HEK293 (cell line): ENCODE measurements around the gene GALNS.

ENCODE experiments used
- CTCF ChIA-PET: fragments of 350-600 bp; formaldehyde crosslinking; extraction: SDS; loops from one replicate; lab custom pipeline; 2021; ENCODE audit warnings: antibody characterized with exemption; lab: Yijun Ruan, JAX
- POLR2A ChIA-PET: fragments of 300-600 bp; formaldehyde crosslinking; extraction: SDS; loops from one replicate; lab custom pipeline; 2020; ENCODE audit warnings: antibody characterized with exemption, inconsistent platforms; lab: Yijun Ruan, JAX
- H3K27ac ChIP-seq: fragments of 200-500 bp; sonication (Bioruptor generic); 2 replicates; pipeline ENCODE4 v1.5.1; 2014; ENCODE audit warnings: low read depth, low read length, control low read depth, inconsistent platforms; ENCODE audit errors: extremely low read depth
- H3K36me3 ChIP-seq, 2 experiments: fragments of 200-500 bp in 1 of 2; sonication (Bioruptor generic) in 1 of 2; 1 replicate in 1 of 2; 2 replicates in 1 of 2; pipeline ENCODE4 v1.5.1; 2014 to 2017; ENCODE audit warnings: inconsistent platforms in 2 of 2, low read length in 2 of 2; ENCODE audit not compliant: control insufficient read depth in 2 of 2, insufficient read depth in 1 of 2
- H3K4me1 ChIP-seq: fragments of 200-500 bp; sonication (Bioruptor generic); 2 replicates; pipeline ENCODE4 v1.5.1; 2014; ENCODE audit warnings: mild to moderate bottlenecking, low read length, inconsistent platforms; ENCODE audit not compliant: control insufficient read depth, insufficient read depth
- H3K4me3 ChIP-seq: 2 replicates; pipeline ENCODE4 v1.5.1; 2011; ENCODE audit warnings: low read depth, mild to moderate bottlenecking, control low read depth, low read length, moderate library complexity
- H3K9me3 ChIP-seq: fragments of 200-500 bp; sonication (Bioruptor generic); 2 replicates; pipeline ENCODE4 v1.5.1; 2014; ENCODE audit warnings: low read depth, low read length, inconsistent platforms; ENCODE audit not compliant: control insufficient read depth, insufficient read depth
- EGR2 ChIP-seq: fragments of 450-650 bp; formaldehyde crosslinking; IDR thresholded peaks from 2 replicates; pipeline ENCODE4 v1.5.1; 2016; ENCODE audit warnings: low read depth, missing biosample characterization, missing genetic modification characterization
- FEZF1 ChIP-seq: fragments of 450-650 bp; formaldehyde crosslinking; IDR thresholded peaks from 2 replicates; pipeline ENCODE4 v1.5.1; 2016; ENCODE audit warnings: missing biosample characterization, missing genetic modification characterization
- GLIS2 ChIP-seq: fragments of 450-650 bp; formaldehyde crosslinking; IDR thresholded peaks from 2 replicates; pipeline ENCODE4 v1.5.1; 2016; ENCODE audit warnings: missing biosample characterization, missing genetic modification characterization
- PRDM1 ChIP-seq: fragments of 450-650 bp; formaldehyde crosslinking; IDR thresholded peaks from 2 replicates; pipeline ENCODE4; 2016; ENCODE audit warnings: missing biosample characterization, missing genetic modification characterization
- WT1 ChIP-seq: fragments of 450-650 bp; formaldehyde crosslinking; IDR thresholded peaks from 2 replicates; pipeline ENCODE4 v1.5.1; 2016; ENCODE audit warnings: missing biosample characterization, missing genetic modification characterization
- ZNF10 ChIP-seq: fragments of 450-650 bp; formaldehyde crosslinking; IDR thresholded peaks from 2 replicates; pipeline ENCODE4 v1.5.1; 2017; ENCODE audit warnings: missing biosample characterization, missing genetic modification characterization
- ZNF175 ChIP-seq: fragments of 450-650 bp; formaldehyde crosslinking; IDR thresholded peaks from 2 replicates; pipeline ENCODE4 v1.5.1; 2016; ENCODE audit warnings: missing biosample characterization, missing genetic modification characterization
- ZNF184 ChIP-seq: fragments of 450-650 bp; IDR thresholded peaks from 2 replicates; pipeline ENCODE4 v1.5.1; 2018; ENCODE audit warnings: missing biosample characterization, mild to moderate bottlenecking, missing genetic modification characterization
- ZNF2 ChIP-seq: fragments of 450-650 bp; formaldehyde crosslinking; IDR thresholded peaks from 2 replicates; pipeline ENCODE4 v1.5.1; 2016; ENCODE audit warnings: missing biosample characterization, missing genetic modification characterization
- ZNF239 ChIP-seq: fragments of 450-650 bp; formaldehyde crosslinking; IDR thresholded peaks from 2 replicates; pipeline ENCODE4 v1.5.1; 2016; ENCODE audit warnings: missing biosample characterization, missing genetic modification characterization
- ZNF335 ChIP-seq: fragments of 450-650 bp; formaldehyde crosslinking; conservative IDR thresholded peaks from 2 replicates; pipeline ENCODE4 v1.5.1; 2016; ENCODE audit warnings: missing biosample characterization, missing genetic modification characterization
- ZNF629 ChIP-seq: fragments of 450-650 bp; formaldehyde crosslinking; IDR thresholded peaks from 2 replicates; pipeline ENCODE4 v1.5.1; 2017; ENCODE audit warnings: missing biosample characterization, missing genetic modification characterization
- ZNF670 ChIP-seq: fragments of 450-650 bp; formaldehyde crosslinking; IDR thresholded peaks from 2 replicates; pipeline ENCODE4 v1.5.1; 2016; ENCODE audit warnings: missing biosample characterization, missing genetic modification characterization, low read depth
- ZNF837 ChIP-seq: fragments of 450-650 bp; formaldehyde crosslinking; IDR thresholded peaks from 2 replicates; pipeline ENCODE4 v1.5.1; 2016; ENCODE audit warnings: missing biosample characterization, missing genetic modification characterization
- ZXDB ChIP-seq: fragments of 450-650 bp; formaldehyde crosslinking; IDR thresholded peaks from 2 replicates; pipeline ENCODE4 v1.5.1; 2016; ENCODE audit warnings: missing biosample characterization, missing genetic modification characterization
- TF ChIP-seq, protein P1 (sequence below): fragments of 450-650 bp; formaldehyde crosslinking; IDR thresholded peaks from 2 replicates; pipeline ENCODE4 v1.5.1; 2016; ENCODE audit warnings: missing biosample characterization, missing genetic modification characterization
- TF ChIP-seq, protein P2 (sequence below): sonication (generic); formaldehyde crosslinking; IDR thresholded peaks from 2 replicates; pipeline ENCODE4 v1.8.1; 2022; ENCODE audit warnings: mild to moderate bottlenecking, moderate library complexity, missing genetic modification reagents
- TF ChIP-seq, protein P3 (sequence below): fragments of 450-650 bp; formaldehyde crosslinking; IDR thresholded peaks from 2 replicates; pipeline ENCODE4 v1.5.1; 2017; ENCODE audit warnings: missing biosample characterization, missing genetic modification characterization
- TF ChIP-seq, protein P4 (sequence below): fragments of 450-650 bp; formaldehyde crosslinking; IDR thresholded peaks from 2 replicates; pipeline ENCODE4 v1.5.1; 2017; ENCODE audit warnings: missing biosample characterization, missing genetic modification characterization
- TF ChIP-seq, protein P5 (sequence below): fragments of 450-650 bp; formaldehyde crosslinking; IDR thresholded peaks from 2 replicates; pipeline ENCODE4 v1.5.0; 2017; ENCODE audit warnings: missing biosample characterization, missing genetic modification characterization, borderline replicate concordance
- TF ChIP-seq, protein P6 (sequence below): fragments of 450-650 bp; formaldehyde crosslinking; IDR thresholded peaks from 2 replicates; pipeline ENCODE4; 2016; ENCODE audit warnings: missing biosample characterization, missing genetic modification characterization
- TF ChIP-seq, protein P7 (sequence below): fragments of 450-650 bp; formaldehyde crosslinking; IDR thresholded peaks from 2 replicates; pipeline ENCODE4 v1.5.1; 2017; ENCODE audit warnings: missing biosample characterization, missing genetic modification characterization

GALNS gene

DNA sequence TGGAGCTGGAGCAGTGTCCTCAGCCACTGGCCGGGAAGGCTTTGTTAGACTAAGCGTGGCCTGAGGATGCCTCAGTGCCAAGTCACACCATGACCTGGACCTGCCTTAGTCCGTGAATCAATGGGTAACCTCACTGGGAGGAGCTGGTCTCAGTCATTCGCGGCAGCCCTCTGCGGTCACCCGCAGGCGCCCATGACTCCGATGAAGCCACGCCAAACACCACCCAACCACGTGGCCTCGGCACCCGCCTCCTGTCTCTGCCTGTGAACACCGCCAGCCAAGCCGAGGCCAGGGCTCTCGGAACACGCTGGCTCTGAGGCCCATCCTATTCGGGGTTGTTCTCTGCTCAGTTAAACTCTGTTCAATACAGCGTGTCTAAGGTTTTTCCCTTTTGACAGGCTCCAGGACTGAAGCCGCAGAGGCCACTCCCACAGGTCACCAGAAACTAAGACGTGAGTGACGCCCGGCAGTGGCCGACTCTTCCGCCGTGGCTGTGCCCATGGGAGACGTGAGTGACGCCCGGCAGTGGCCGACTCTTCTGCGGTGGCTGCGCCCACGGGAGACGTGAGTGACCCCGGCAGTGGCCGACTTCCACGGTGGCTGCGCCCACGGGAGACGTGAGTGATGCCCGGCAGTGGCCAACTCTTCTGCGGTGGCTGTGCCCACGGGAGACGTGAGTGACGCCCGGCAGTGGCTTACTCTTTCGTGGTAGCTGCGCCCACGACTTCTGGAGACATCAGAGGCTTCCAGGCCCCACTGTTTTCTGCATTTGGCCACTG lies 26.6 kb upstream of the GALNS start:
- TF ChIP-seq GLIS2 (tag by site-specific recombination) = no peak
- no peak for TF ChIP-seq ZNF175
- TF ChIP-seq ZNF629 (tag by site-specific recombination) = no peak
- no peak for TF ChIP-seq ZXDB (tag by site-specific recombination)
- no peak for TF ChIP-seq ZNF239 (tag by site-specific recombination)
- no peak for TF ChIP-seq WT1 (tag by site-specific recombination)
- no peak for TF ChIP-seq FEZF1 (tag by site-specific recombination)
- TF ChIP-seq ZNF670 (tag by site-specific recombination) = no peak
- TF ChIP-seq, protein P1, sequence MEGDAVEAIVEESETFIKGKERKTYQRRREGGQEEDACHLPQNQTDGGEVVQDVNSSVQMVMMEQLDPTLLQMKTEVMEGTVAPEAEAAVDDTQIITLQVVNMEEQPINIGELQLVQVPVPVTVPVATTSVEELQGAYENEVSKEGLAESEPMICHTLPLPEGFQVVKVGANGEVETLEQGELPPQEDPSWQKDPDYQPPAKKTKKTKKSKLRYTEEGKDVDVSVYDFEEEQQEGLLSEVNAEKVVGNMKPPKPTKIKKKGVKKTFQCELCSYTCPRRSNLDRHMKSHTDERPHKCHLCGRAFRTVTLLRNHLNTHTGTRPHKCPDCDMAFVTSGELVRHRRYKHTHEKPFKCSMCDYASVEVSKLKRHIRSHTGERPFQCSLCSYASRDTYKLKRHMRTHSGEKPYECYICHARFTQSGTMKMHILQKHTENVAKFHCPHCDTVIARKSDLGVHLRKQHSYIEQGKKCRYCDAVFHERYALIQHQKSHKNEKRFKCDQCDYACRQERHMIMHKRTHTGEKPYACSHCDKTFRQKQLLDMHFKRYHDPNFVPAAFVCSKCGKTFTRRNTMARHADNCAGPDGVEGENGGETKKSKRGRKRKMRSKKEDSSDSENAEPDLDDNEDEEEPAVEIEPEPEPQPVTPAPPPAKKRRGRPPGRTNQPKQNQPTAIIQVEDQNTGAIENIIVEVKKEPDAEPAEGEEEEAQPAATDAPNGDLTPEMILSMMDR (tag by site-specific recombination) = no peak
- no peak for TF ChIP-seq ZNF10
- TF ChIP-seq ZNF184 = no peak
- no peak for TF ChIP-seq ZNF837 (tag by site-specific recombination)
- TF ChIP-seq, protein P2, sequence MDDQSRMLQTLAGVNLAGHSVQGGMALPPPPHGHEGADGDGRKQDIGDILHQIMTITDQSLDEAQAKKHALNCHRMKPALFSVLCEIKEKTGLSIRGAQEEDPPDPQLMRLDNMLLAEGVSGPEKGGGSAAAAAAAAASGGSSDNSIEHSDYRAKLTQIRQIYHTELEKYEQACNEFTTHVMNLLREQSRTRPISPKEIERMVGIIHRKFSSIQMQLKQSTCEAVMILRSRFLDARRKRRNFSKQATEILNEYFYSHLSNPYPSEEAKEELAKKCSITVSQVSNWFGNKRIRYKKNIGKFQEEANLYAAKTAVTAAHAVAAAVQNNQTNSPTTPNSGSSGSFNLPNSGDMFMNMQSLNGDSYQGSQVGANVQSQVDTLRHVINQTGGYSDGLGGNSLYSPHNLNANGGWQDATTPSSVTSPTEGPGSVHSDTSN (CRISPR knock-in tag) = no peak
- TF ChIP-seq, protein P3, sequence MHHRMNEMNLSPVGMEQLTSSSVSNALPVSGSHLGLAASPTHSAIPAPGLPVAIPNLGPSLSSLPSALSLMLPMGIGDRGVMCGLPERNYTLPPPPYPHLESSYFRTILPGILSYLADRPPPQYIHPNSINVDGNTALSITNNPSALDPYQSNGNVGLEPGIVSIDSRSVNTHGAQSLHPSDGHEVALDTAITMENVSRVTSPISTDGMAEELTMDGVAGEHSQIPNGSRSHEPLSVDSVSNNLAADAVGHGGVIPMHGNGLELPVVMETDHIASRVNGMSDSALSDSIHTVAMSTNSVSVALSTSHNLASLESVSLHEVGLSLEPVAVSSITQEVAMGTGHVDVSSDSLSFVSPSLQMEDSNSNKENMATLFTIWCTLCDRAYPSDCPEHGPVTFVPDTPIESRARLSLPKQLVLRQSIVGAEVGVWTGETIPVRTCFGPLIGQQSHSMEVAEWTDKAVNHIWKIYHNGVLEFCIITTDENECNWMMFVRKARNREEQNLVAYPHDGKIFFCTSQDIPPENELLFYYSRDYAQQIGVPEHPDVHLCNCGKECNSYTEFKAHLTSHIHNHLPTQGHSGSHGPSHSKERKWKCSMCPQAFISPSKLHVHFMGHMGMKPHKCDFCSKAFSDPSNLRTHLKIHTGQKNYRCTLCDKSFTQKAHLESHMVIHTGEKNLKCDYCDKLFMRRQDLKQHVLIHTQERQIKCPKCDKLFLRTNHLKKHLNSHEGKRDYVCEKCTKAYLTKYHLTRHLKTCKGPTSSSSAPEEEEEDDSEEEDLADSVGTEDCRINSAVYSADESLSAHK (tag by site-specific recombination) = no peak
- no peak for TF ChIP-seq PRDM1 (tag by site-specific recombination)
- TF ChIP-seq, protein P4, sequence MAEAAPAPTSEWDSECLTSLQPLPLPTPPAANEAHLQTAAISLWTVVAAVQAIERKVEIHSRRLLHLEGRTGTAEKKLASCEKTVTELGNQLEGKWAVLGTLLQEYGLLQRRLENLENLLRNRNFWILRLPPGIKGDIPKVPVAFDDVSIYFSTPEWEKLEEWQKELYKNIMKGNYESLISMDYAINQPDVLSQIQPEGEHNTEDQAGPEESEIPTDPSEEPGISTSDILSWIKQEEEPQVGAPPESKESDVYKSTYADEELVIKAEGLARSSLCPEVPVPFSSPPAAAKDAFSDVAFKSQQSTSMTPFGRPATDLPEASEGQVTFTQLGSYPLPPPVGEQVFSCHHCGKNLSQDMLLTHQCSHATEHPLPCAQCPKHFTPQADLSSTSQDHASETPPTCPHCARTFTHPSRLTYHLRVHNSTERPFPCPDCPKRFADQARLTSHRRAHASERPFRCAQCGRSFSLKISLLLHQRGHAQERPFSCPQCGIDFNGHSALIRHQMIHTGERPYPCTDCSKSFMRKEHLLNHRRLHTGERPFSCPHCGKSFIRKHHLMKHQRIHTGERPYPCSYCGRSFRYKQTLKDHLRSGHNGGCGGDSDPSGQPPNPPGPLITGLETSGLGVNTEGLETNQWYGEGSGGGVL (tag by site-specific recombination) = no peak
- no peak for TF ChIP-seq ZNF335 (tag by site-specific recombination)
- TF ChIP-seq, all 188 proteins: peak for 0
- ChIA-PET POLR2A (no interaction called here), CTCF (interaction anchor here (0.7 kb wide), 1 partner anchor 464 kb away, joined by 3 read pairs; no protein-coding TSS in a partner anchor)
- Histone ChIP-seq H3K36me3 (no peaks in the 10 kb centered on the region), H3K27ac (no peak overlapping the region), H3K4me3 (no peak overlapping the region), H3K9me3 (no peaks in the 10 kb centered on the region), H3K4me1 (no peaks in the 10 kb centered on the region)

DNA sequence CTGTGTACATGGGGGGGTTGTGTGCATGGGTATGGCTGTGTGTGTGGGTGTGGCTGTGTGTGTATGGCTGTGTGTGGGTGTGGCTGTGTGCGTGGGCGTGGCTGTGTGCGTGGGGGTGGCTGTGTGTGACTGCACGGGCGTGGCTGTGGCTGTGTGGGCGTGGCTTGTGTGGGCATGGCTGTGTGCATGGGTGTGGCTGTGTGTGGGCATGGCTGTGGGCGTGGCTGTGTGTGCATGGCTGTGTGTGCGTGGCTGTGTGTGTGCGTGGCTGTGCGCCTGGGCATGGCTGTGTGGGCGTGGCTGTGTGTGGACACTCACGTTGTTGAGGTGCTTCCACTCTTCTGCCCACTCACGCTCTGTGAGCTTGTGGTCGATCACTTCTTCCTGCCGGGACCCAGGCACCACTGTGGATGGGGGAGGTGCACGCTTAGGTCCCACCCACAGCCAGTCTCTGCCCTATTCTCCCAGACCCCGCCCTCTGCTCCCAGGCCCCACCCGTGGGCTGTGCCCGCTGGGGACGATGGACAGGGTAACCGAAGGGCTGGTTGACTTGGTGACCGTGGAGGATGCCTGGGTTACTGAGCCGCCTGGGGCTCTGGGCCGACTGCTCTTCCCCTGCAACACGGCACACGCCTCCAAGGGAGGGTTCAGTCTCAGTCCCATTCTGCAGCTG lies 25.7 kb upstream of the GALNS start:
- Histone ChIP-seq H3K36me3 (no peaks in the 10 kb centered on the region), H3K4me1 (no peaks in the 10 kb centered on the region), H3K4me3 (no peak overlapping the region), H3K9me3 (no peaks in the 10 kb centered on the region), H3K27ac (no peak overlapping the region)
- CTCF ChIA-PET = no interaction called here
- POLR2A ChIA-PET = no interaction called here
- TF ChIP-seq, protein P5, sequence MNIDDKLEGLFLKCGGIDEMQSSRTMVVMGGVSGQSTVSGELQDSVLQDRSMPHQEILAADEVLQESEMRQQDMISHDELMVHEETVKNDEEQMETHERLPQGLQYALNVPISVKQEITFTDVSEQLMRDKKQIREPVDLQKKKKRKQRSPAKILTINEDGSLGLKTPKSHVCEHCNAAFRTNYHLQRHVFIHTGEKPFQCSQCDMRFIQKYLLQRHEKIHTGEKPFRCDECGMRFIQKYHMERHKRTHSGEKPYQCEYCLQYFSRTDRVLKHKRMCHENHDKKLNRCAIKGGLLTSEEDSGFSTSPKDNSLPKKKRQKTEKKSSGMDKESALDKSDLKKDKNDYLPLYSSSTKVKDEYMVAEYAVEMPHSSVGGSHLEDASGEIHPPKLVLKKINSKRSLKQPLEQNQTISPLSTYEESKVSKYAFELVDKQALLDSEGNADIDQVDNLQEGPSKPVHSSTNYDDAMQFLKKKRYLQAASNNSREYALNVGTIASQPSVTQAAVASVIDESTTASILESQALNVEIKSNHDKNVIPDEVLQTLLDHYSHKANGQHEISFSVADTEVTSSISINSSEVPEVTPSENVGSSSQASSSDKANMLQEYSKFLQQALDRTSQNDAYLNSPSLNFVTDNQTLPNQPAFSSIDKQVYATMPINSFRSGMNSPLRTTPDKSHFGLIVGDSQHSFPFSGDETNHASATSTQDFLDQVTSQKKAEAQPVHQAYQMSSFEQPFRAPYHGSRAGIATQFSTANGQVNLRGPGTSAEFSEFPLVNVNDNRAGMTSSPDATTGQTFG = 0 out of 2 replicates have a peak, but pooled peaks have one; percentile 18
- TF ChIP-seq, protein P6, sequence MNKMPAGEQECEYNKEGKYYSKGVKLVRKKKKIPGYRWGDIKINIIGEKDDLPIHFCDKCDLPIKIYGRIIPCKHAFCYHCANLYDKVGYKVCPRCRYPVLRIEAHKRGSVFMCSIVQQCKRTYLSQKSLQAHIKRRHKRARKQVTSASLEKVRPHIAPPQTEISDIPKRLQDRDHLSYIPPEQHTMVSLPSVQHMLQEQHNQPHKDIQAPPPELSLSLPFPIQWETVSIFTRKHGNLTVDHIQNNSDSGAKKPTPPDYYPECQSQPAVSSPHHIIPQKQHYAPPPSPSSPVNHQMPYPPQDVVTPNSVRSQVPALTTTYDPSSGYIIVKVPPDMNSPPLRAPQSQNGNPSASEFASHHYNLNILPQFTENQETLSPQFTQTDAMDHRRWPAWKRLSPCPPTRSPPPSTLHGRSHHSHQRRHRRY (tag by site-specific recombination) = no peak
- TF ChIP-seq, protein P7, sequence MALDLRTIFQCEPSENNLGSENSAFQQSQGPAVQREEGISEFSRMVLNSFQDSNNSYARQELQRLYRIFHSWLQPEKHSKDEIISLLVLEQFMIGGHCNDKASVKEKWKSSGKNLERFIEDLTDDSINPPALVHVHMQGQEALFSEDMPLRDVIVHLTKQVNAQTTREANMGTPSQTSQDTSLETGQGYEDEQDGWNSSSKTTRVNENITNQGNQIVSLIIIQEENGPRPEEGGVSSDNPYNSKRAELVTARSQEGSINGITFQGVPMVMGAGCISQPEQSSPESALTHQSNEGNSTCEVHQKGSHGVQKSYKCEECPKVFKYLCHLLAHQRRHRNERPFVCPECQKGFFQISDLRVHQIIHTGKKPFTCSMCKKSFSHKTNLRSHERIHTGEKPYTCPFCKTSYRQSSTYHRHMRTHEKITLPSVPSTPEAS (tag by site-specific recombination) = peak; percentile 86
- TF ChIP-seq EGR2 (tag by site-specific recombination) = peak; percentile 100
- peak; percentile 14; the same call in 1 of the 2 replicates for TF ChIP-seq ZNF2 (tag by site-specific recombination)
